Hematopoietic multipotent progenitor cell treated with erythropoietin and hydrocortisone succinate and interleukin-3 and kit ligand, for 6 days (in vitro differentiated cells): Measurements from ENCODE around the gene AKT2.

Experiments used
- DNase-seq: peaks from one replicate; pipeline ENCODE4 v3.0.0-alpha.2; 2015

AKT2 gene

DNA sequence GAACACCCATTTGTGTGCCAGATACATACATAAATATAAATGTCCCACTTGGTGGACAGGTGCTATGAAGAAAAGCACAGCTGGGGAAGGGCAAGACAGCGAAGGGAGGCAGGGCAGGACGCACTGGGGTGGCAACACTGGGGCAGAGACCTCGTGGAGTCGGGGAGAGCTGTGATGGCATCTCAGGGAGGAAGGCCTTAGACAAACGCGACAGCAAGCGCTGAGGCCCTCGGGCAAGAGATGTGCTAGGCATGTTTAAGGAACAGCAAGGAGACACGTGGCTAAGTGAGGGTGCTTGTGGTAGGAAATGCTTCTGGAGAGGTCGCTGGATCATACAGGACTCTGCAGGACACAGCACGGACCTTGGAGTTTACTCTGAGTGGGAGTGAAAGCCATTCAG is 35.4 kb downstream of the AKT2 start:
- no peak for DNase-seq

DNA sequence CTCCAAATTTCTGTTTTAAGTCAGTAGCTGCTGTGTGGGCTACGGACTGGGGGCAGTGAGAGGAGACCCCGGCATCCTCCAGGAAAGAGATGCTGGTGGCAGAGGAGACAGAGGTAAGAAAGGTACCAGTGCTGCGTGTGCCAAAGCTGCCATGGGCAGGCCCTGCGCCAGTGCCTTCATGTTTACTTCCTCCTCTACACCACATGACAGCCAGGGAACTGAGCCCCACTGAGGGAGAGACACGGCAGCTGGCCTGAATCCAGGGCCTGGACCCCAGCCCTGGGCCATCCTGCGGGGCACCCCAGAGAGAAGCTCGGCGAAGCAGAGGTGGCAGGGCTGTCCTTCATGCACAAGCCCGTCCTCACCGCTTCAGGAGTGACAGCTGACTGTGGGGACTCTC is 35.9 kb downstream of the AKT2 start:
- DNase-seq, result no peak

DNA sequence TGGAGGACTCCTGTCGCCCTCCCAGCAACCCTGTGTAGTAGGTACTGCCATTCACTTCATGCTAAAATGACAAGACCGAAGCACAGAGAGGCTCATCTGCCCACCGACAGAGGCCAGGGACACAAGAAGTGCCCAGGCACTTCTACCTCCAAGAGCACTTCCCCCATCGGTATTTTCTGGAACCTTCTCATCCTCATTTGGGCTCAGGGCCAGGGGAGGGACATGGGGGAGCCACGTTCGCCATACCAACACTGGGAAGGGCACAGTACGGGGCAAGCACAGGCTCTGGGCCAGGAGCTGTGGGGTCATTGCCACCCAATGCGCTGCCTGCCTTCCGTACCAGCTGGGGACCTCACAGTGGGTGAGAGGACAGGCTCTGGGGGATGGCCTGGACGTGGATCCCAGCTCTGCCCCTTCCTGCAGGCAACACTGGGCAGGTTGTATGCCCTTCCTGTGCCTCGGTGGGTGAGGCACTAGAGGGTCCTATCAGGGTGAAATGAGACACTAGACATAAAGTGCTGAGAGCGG is 37.3 kb downstream of the AKT2 start:
- DNase-seq, result no peak

DNA sequence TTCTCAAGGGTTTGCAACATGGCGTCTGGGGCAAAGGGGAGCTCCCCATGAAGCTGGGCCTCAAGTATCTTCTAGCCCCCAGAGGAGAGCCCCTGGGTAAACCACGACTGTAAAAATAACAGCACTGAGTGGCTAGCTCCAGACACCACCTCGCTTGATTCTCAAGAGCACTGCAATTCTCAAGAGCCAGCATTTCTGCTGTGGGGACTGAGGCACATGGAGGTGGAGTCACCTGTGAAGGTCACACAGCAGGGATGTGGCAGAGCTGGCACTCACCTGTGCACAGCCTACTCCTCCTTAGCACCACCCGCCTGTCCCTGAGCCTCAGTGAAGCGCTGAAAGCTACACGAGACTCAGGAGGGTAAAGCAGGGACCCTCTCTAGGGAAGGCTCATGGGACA is 38.0 kb downstream of the AKT2 start:
- no peak for DNase-seq

DNA sequence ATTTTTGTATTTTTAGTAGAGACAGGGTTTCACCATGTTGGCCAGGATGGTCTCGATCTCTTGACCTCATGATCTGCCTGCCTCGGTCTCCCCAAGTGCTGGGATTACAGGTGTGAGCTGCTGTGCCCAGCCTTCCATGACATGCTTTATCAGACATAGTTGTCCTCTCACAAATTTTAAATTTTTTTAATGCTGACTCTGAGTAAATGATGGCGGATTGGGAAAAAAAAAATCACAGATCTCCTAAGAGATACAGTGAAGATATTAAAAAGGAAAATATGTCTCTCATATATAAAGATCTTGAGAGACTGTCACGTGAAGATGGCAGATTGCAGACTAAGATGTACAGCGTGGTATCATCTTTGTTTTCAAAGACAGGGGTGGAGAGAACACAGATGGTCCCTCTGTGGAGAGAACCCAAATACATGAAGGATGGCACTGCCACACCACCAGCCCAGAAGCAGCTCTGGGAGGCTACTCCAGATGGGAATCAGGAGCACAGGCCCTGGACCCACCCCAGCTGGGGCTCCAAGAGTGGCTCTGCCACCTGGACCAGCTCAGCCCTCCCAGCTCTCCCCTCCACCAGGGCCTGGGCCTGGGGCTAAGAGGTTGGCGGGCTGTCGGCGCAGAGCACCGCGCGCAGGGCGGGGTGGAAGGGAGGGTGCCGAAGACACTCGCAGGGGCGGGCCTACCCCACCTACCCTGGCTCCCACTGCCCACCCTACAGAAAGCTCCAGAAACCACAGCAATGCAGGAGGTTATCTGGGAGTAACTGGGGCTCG is 38.7 kb downstream of the AKT2 start:
- no peak for DNase-seq

DNA sequence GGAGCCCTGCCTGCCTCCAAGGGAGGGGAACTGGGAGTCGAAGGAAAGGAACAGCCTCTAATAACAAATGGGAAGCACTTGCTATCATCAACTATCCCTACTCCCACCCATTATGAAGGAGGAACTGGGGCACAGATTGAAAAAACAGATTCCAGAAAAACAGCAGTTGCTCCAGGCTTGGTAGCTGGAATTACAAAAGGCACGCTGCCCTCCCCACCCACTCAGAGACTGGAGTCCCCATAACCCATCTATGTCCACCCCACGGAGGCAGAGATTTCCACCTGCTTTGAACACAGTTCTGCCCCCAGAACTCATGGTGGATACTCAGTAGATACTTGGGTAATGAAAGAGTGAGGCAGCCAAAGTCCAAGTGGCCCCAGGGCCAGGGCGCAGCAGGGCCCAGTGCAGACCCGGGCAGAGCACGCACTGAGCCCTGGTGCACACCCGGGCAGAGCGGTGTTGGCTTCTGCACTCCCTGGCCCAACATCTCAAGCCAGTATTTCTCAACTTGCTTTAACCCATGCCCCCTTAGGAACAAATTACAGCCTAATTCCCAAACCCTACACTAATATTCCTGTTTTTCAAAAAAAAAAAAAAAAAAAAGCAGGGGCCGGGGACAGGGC is 39.5 kb downstream of the AKT2 start:
- DNase-seq, result no peak

DNA sequence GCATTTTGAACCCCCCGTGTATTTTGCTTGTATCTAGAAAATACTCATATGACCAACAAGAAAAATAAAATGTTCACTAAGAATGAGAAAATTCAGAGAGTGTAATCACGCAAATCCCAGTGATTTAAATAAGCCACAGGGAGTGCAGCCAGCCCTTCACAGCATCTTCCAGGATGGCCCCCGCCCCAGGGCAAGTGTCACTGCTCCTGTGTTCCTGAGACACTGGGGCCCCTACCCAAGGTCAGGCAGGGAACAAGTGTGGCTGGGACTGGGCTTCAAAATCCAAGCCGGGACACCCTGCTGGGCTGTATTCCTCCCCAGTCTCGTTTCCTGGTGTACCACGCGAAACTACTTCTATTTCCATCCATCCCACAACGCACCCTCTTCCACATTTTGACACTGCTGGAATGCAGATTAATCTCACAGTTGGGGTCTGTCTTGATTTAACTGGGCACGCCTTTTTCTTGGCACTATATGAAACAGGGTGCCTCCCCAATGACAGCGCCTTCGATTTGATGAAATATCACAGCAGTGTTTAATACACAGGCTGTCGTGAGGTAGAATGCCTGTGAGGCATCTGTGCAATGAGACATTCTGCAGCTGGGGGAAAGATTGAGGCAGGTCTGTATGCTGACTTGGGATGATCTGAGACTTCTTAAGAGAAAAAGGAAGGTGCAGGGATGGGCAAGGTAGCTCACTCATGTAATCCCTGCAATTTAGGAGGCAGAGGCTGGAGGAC is 40.4 kb downstream of the AKT2 start:
- DNase-seq, result no peak

DNA sequence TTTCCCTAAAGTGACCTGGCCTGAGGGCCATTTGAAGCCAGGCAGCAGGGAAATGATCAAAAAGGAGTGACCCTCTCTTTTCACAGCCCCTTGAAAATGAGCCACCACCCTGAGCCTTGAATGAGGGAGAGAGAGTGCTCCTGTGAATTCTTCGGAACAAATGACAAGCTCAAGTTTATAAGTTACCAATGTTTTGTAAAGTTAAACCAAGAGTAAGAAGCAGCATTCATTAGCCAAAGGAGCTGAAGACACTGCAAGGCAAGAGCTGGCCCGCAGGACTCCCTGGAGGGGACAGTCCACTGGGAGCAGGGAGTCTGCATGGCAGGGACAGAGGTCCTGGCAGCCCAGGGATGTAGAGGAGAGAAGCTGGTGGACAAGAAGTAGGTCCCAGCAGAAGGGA is 42.0 kb downstream of the AKT2 start:
- no peak for DNase-seq

DNA sequence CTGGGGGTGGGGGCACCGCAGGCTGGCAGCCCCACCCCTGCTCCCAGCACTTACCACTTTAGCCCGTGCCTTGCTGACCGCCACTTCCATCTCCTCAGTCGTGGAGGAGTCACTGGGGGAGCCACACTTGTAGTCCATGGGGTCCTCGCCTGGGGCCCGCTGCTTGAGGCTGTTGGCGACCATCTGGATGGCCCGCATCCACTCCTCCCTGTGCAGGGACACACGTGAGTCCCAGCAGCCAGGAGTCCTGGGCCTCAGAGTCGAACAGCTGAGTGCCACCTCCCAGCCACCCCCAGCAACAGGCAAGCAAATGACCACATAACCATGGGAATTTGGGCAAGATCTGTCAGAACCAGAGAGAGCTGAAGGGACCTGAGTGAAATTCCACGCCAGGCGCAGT is 42.7 kb downstream of the AKT2 start:
- DNase-seq, result no peak

DNA sequence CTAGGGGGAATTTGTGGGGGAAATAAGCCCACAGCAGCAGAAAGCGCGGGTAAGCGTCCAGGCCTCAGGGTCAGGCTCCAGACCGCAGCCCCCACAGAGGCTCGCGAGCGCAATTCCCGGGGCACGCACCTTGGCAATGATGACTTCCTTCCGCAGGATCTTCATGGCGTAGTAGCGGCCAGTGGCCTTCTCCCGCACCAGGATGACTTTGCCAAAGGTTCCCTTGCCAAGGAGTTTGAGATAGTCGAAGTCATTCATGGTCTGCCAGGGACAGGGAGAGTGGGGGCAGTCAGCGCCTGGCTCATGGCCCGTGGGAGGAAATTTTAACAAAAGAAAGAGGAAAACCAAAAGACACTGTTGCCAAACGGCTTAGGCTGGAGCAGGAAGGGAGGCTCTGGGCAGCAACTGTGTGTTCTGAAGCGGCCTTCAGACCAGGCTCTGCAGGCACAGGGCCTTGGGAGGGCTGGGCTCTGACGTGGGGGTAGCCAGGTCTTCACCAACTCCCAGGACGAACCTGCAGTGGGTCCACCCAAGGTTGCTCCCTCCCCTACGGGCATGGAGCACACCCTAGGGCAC is 43.2 kb downstream of the AKT2 start:
- no peak for DNase-seq

DNA sequence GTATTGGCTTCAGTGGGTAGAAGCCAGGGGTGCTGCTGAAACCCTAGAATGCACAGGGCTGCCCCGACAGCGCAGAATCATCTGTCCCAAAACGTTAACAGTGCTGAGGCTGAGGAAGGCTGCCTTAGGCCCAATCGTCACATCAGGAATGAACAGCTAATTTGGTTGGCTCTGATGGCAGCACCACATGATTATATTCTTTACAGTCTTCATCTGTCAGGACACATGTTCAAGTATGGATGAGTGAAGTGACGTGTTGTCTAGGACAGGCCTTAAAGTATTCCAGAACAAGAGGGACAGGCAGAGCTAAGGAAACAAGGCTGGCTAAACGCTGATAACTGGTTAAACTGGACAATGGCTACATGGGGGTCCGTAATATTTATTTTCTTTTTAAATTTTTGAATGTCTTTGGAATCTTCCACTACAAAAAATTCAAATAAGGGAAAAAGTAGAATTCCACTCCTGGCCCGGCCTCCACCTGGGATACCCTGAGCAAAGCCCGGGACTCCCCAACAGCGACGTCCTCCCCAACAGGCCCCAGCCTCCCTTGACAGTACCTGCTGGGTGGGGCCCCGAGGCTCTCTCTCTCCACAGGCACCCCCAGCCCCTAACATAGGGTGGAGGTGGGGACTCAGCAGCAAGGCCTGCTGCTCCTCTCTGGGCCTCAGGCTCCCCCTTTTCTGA is 43.9 kb downstream of the AKT2 start:
- DNase-seq, result no peak

DNA sequence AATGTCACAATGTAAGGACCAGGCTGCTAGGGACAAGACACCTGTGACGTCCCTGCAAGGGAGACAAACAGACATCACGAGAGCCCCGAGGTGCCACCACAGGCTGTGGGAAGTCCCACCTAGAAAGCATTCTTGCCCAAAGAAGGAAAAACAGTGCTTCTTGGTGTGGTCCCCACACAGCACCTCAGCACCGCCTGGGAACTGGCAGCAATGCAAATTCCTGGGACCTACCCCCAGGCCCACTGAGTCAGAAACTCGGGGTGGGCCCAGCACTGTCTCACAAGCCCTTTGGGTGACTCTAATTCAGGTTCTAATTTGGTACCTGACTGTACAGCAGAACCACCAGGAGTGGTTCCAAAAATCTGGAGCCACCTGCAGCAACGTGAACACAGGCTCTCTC is 44.8 kb downstream of the AKT2 start:
- DNase-seq, result no peak

DNA sequence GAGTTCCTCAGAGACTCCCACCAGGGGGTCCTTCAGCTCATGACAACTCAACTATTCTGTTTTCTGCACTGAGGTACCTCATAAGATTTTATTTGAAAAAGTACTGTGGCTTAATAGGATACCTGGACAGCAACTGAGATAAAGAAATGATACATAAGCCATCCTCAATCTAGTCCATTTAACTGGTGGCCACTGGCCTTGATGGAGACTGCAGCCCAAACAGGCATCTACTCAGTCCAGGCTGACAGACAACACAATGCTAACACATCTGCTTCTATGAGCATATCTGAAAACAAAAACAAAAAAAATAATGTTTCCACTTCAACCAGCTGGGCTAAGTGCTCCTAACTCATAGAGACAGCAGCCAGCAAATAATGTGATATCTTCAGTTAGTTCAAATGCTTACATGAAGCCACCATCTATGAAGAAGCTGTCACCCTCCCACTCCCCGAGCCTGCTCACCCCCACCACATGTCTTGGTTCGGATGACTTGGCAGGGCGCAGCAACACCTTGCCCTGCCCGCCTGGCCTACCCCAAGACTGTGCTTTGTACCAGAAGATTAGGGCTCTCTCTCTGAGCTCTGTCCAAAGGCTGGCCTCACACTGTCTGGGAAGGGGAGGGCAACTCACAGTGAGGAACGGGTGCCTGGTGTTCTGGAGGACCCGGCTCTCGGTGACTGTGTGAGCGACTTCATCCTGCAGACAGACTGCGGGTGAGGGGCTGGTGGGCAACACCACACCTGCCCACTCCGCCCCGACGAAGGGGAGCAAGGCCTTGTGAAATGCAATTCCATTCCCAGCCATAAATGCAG is 45.5 kb downstream of the AKT2 start:
- no peak for DNase-seq

DNA sequence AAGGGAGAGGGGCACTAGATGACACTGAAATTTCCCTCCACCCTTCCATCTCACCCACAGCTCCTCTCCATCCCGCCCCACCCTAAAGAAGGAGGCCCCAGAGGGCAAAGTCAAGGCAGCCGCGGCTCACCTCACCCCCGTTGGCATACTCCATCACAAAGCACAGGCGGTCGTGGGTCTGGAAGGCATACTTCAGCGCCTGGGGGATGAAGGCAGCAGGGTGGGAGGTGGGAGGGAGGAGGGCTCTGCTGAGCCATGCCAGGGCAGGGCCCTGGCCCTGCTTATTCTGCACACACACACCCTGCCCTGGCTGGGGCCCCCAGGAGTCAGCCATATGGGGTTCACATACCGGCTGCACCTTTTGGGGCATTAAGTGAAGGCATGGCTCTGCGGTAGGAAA is 46.4 kb downstream of the AKT2 start:
- DNase-seq, result no peak

DNA sequence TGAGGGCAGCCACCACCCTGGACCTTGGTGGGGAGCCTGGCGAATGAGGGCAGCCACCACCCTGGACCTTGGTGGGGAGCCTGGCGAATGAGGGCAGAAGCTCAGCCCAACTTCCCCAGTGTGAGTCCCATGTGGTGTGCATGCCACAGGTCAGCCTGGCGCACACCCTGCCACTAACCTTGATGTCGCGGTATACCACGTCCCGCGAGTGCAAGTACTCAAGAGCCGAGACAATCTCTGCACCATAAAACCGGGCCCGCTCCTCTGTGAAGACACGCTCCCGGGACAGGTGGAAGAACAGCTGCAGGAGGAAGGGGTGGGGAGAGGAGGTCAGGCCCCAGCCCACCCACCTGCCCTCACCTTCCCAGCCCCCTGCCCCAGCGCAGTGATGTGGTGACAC is 47.4 kb downstream of the AKT2 start:
- DNase-seq, result no peak

DNA sequence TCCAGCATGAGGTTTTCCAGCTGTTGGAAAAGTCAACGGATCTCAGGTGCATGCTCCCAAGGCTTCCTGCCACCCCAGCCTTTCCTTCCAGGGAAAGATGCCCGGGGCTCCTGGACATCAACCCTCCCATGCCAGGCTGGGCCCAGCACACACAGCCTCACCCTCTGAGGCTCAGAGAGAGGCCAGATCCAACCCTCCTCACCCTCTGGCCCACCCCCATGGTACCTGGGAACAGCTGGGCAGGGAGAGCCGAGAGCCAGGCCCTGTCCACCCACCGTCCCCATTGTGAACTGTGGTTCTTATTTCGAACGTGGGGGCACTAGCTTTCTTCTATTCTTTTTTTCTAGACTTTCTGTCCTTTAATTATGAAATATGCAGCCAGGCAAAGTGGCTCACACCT is 48.8 kb downstream of the AKT2 start:
- DNase-seq, result no peak

DNA sequence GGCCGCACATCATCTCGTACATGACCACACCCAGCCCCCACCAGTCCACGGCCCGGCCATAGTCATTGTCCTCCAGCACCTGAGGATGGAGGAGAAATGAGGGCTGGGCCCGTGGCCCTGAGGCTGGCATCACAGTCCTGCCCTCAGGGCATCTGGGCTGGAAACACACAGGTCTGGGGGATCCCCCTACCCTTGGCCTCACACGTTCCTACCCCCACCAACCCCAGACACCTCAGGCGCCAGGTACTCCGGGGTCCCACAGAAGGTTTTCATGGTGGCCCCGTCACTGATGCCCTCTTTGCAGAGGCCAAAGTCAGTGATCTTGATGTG is 49.2 kb downstream of the AKT2 start:
- DNase-seq, result no peak

DNA sequence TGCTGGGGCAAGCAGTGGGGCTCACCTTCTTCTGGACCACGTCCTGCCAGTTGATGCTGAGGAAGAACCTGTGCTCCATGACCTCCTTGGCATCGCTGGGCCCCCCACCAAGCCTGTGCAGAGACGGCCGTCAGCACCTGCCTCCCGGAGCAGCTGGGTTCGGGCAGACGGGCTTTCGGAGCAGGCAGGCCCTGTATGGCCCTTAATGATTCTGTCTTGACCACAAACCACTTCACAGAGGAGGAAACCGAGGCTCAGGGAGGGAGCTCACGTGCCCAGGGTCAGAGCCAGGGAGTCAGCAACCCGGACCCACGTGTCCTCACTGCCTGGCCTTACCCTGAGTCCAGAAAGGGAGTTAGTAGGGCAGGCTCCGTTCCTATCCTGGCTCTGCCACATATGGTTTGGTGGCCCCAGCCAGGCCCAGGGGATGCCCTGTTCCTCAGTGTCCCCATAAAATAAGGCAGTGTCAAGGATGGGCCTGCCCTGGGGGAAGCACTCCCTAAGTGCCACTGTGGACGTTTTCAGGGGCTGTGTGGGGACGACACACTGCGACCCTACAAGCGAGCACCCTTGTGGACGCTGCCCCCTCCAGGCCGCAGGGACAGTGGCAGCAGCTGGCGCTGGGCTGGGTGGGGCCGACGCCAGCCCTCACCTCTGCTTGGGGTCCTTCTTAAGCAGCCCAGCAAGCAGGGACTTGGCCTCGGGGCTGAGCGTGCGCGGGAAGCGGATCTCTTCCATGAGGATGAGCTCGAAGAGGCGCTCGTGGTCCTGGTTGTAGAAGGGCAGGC is 49.7 kb downstream of the AKT2 start:
- no peak for DNase-seq

DNA sequence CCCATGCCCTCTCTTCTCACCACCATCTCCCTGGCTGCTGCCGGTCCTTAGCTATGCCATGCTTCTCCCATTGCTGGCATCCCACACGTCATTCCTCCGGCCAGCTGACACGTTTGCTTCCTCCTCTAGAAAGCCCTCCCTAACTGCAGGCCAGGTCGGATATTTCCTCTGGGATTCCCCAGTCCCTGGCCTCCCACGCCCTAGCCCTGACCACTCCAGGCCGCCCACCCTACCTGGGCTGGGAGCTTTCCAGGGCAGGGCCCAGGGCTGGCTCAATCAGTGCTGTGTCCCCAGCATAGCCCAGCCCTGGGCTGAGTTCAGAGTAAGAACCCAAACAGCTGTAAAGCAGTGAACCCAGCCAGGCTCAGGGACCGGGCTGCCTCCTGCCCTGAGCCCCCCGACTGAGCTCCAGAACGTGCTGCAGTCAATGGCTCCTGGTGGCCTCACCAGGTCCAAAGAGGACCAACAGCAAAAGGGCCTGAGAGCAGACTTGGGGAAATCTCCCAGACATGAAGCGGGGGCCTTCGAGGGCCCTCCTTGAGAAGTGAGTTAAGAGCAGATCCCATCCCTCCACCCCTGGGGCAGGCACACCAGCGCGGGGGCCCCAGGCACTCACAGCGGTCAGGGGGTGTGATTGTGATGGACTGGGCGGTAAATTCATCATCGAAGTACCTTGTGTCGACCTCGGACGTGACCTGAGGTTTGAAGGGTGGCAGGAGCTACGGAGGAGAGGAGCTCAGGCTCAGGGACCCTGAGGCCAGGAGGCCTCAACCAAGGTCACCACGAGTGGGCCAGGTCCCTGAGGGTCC is 50.5 kb downstream of the AKT2 start:
- DNase-seq, result no peak

DNA sequence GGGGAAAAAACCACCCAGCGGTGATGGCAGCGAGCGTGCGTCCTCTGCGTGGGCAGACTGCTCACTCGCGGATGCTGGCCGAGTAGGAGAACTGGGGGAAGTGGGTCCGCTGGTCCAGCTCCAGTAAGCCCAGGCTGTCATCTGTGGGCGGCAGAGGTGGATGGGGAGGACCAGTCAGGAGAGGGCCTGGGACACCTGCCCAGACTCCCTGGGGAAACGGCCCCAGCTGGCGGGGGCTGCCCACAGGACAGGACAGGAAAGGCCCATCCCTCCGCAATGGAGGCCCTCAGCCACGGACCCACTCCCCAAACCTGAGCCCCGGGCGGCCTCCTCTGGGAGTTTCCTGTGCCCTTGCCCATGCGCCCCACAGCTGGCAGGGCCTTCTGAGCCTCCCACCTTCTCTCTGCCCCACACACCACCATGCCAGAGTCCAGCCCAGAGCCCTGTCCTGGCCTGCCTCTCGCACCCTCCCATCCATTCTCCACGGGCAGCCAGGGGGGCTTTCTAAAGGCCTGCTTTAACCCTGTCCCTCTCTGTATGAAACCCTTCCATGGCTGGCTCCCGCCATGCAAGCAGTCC is 51.2 kb downstream of the AKT2 start:
- DNase-seq, result no peak
